Measurements from ENCODE around the gene CCNL1.

DNA sequence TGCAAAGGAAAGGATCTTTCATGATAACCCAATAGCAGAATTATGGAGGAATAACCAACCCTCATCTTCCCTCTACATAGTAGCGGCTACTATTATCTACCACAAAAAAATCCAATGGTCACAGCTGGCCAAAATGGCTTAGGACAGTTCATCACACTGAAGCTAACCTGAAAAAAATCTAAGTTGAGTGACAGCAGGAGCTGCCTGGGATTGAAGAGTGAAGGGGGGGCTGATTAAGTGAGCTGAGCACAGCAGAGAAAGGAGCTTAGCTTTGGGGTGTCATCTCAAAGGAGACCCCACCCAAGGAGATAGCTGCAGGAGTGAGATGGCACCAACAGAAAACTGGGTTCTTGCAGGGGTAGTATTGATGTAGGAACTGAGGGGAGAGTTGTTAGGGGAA lies 33.6 kb downstream of the CCNL1 start:
- no peak for TF ChIP-seq CTCF (IDR thresholded peaks at IDR 0.05; ENCODE audit: insufficient read depth, low read length)
- no peak for TF ChIP-seq POLR2AphosphoS5 (IDR thresholded peaks at IDR 0.05; ENCODE audit: low read depth)
- no peak for TF ChIP-seq SPI1 (IDR thresholded peaks at IDR 0.05; ENCODE audit: borderline replicate concordance, low read depth)
- no peak for TF ChIP-seq REST (IDR thresholded peaks at IDR 0.05; ENCODE audit: insufficient replicate concordance, low read depth)
- no peak for TF ChIP-seq GABPA (IDR thresholded peaks at IDR 0.05; ENCODE audit: low read depth)
